HG03039 (cell line): Measurements from ENCODE around the gene NCKAP5.

ENCODE experiments used
- ATAC-seq: cut with Tn5 transposase; IDR thresholded peaks from one replicate; pipeline ENCODE4 v1.9.1; 2021; ENCODE audit warnings: mild to moderate bottlenecking, moderate library complexity; ENCODE audit not compliant: unreplicated experiment

NCKAP5 gene

GRCh38 chr2:132633635-132634034, 934.6 kb downstream of the NCKAP5 start:
- no peak for ATAC-seq

GRCh38 chr2:132632000-132632649, 936.1 kb downstream of the NCKAP5 start:
- no peak for ATAC-seq

- ATAC-seq, result no peak
These were observed 940.7 kb downstream of the NCKAP5 start for GRCh38 chr2:132627536-132627935.

GRCh38 chr2:132623096-132623839, 945.0 kb downstream of the NCKAP5 start:
- no peak for ATAC-seq
